Mesothelial cell of epicardium (in vitro differentiated cells): ENCODE results near the gene ATPAF1. TPM values are rescaled to one million over a fixed set of nuclear protein-coding genes. Genes with fewer than 3 reads are reported as not detected.

Experiments used
- DNase-seq, 2 experiments: peaks; one replicate each; pipeline ENCODE4 v3.0.0; 2021; ENCODE audit warnings: low spot score in 2 of 2; ENCODE audit not compliant: unreplicated experiment in 2 of 2
- H3K27ac Mint-ChIP-seq: 2 replicates; pipeline ENCODE4 v1.8.0; 2021; ENCODE audit warnings: mixed read lengths
- H3K27me3 Mint-ChIP-seq: 2 replicates; pipeline ENCODE4 v1.8.0; 2021; ENCODE audit warnings: low read depth, mixed read lengths
- H3K36me3 Mint-ChIP-seq: 2 replicates; pipeline ENCODE4 v1.8.0; 2021; ENCODE audit warnings: mixed read lengths
- H3K4me1 Mint-ChIP-seq: 2 replicates; pipeline ENCODE4 v1.8.0; 2021; ENCODE audit warnings: mixed read lengths
- H3K4me3 Mint-ChIP-seq: 2 replicates; pipeline ENCODE4 v1.8.0; 2021; ENCODE audit warnings: mild to moderate bottlenecking, moderate library complexity, mixed read lengths
- H3K9me3 Mint-ChIP-seq: 2 replicates; pipeline ENCODE4 v1.8.0; 2021; ENCODE audit warnings: mixed read lengths
- CTCF ChIP-seq: fragments of 200-600 bp; sonication (generic); IDR thresholded peaks from one replicate; pipeline ENCODE4 v1.5.0; 2021; ENCODE audit warnings: antibody characterized with exemption; ENCODE audit not compliant: unreplicated experiment
- total RNA-seq: library from RNA; stranded (reverse); gene quantifications from 3 replicates; pipeline ENCODE4 v1.2.1, GENCODE V29; 2021

ATPAF1 gene
- total RNA-seq, 1 donor from 2014 or later: 38.4 TPM

DNA sequence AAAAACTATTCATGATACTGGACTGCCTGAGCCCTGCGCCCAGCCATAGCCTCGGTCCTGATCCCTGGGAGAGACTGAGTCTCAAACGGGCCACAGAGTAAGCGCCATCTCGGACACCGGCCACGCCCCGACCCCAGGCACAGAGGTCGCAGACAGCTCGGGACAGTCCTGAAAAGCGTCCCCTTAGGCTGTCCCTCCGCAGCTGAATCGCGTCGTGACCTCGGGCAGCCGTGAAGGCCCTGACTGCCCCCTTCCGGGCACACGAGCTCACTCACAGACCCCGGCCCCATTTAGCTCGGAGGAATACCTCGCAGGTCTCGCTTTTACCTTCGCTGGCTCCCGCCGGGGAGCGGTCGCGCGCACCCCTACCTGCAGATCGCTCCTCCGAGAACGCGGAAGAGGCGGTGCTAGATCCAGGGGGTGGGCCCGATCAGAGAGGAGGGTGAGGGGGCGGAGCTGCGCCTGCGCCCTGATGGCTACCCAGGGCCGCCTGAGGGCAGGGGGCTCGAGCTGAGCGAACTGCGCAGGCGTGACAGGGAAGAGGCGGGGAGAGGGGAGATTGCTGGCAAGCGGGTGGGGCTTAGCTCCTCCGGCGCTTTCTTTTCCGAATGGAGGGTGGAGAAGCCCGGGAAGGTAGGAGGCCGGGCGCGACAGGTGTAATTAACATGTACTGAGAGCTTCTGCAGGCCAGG, 64.2 kb downstream of the ATPAF1 start, which contains the start of gene MKNK1:
Gene MKNK1, minus strand, starts transcription at position 411 of the 692 bp plus-strand sequence. CDS start 20,941 bp downstream, outside the sequence.
- H3K27ac Mint-ChIP-seq: peak within 1 kb of the TSS; percentile 91
- H3K36me3 Mint-ChIP-seq: peaks cover 9% of the 10 kb centered on the region
- peaks cover 26% of the 10 kb centered on the region for H3K4me1 Mint-ChIP-seq
- peak; percentile 37 for TF ChIP-seq CTCF
- DNase-seq: peak; percentile 99 to 100
- H3K9me3 Mint-ChIP-seq: no peaks in the 10 kb centered on the region
- H3K27me3 Mint-ChIP-seq: no peaks in the 10 kb centered on the region
- peak within 1 kb of the TSS; percentile 91 for H3K4me3 Mint-ChIP-seq

DNA sequence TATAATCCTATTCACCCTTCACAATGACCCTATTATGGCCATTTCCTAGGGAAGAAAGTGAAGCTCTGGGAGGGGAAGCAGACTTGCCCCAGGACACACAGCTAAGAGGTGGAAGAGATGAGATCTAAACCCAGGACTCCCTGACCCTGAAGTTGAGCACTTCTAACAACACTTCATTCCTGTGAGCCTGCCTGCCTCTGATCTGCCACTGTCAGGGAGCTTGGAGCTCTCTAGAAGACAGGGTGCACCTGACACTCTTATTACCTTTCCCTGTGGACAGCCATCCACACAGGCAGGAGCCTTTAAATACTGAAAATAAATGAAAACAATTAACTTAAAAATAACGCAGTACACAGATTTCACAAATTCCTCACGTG, 64.7 kb downstream of the ATPAF1 start:
- no peak for DNase-seq
- H3K4me1 Mint-ChIP-seq: peaks cover 26% of the 10 kb centered on the region

GRCh38 chr1:46601257-46602007, 66.7 kb downstream of the ATPAF1 start:
- DNase-seq: no peak
- H3K36me3 Mint-ChIP-seq: no peaks in the 10 kb centered on the region
- H3K27me3 Mint-ChIP-seq: no peaks in the 10 kb centered on the region
- H3K4me3 Mint-ChIP-seq: no peak overlapping the region
- peaks cover 26% of the 10 kb centered on the region for H3K4me1 Mint-ChIP-seq
- no peak for TF ChIP-seq CTCF
- H3K27ac Mint-ChIP-seq: no peak overlapping the region
- H3K9me3 Mint-ChIP-seq: no peaks in the 10 kb centered on the region

More for the DNA sequence above, 64.7 kb downstream of the ATPAF1 start:
- Mint-ChIP-seq H3K36me3 (peaks cover 4% of the 10 kb centered on the region), H3K27me3 (no peaks in the 10 kb centered on the region), H3K4me3 (peak overlapping the region; percentile 91), H3K9me3 (no peaks in the 10 kb centered on the region), H3K27ac (peak overlapping the region; percentile 91)
- TF ChIP-seq CTCF: no peak

GRCh38 chr1:46599059-46599970, 68.8 kb downstream of the ATPAF1 start:
- no peaks in the 10 kb centered on the region for H3K27me3 Mint-ChIP-seq

More at GRCh38 chr1:46599059-46599970, 68.8 kb downstream of the ATPAF1 start:
- DNase-seq: no peak
- Mint-ChIP-seq H3K9me3 (no peaks in the 10 kb centered on the region), H3K4me1 (peaks cover 20% of the 10 kb centered on the region), H3K4me3 (no peak overlapping the region), H3K27ac (no peak overlapping the region), H3K36me3 (no peaks in the 10 kb centered on the region)
- no peak for TF ChIP-seq CTCF
